GM21737 (cell line): ENCODE data around the gene FRMD8.
"Not testable (repeated sequence)": the region's sequence is repeated elsewhere in the genome, so short reads cannot be mapped to it uniquely, and the experiment has no call there.

ENCODE experiments used
- ATAC-seq: cut with Tn5 transposase; IDR thresholded peaks from one replicate; pipeline ENCODE4 v1.9.1; 2021; ENCODE audit warnings: mild to moderate bottlenecking, moderate library complexity; ENCODE audit not compliant: unreplicated experiment

FRMD8 gene

GRCh38 chr11:65413077-65413664, 26.7 kb downstream of the FRMD8 start:
- not testable (repeated sequence) for ATAC-seq

GRCh38 chr11:65414776-65415498, 28.5 kb downstream of the FRMD8 start:
- ATAC-seq = no peak

- no peak for ATAC-seq
These were observed 29.3 kb downstream of the FRMD8 start for GRCh38 chr11:65415499-65416340.

GRCh38 chr11:65416341-65416824, 29.9 kb downstream of the FRMD8 start:
- ATAC-seq = peak; percentile 31

- ATAC-seq = no peak
These were observed 30.6 kb downstream of the FRMD8 start for GRCh38 chr11:65416841-65417701.

- no peak for ATAC-seq
These were observed 31.4 kb downstream of the FRMD8 start for GRCh38 chr11:65417702-65418430.

- ATAC-seq = peak; percentile 1
These were observed 31.9 kb downstream of the FRMD8 start for GRCh38 chr11:65418431-65418680.

GRCh38 chr11:65418681-65419459, 32.4 kb downstream of the FRMD8 start:
- peak; percentile 39 for ATAC-seq

- ATAC-seq = no peak
These were observed 33.0 kb downstream of the FRMD8 start for GRCh38 chr11:65419460-65419771.

- ATAC-seq = no peak
These were observed 33.5 kb downstream of the FRMD8 start for GRCh38 chr11:65419772-65420481.

- no peak for ATAC-seq
These were observed 34.1 kb downstream of the FRMD8 start for GRCh38 chr11:65420506-65420905.

GRCh38 chr11:65420979-65421793, 34.7 kb downstream of the FRMD8 start:
- no peak for ATAC-seq

GRCh38 chr11:65421794-65422632, 35.6 kb downstream of the FRMD8 start:
- ATAC-seq = peak; percentile 25

- ATAC-seq = no peak
These were observed 36.4 kb downstream of the FRMD8 start, which contains the start of gene NEAT1 for GRCh38 chr11:65422633-65423515. NEAT1 (plus strand) TSS chr11:65422798.

- no peak for ATAC-seq
These were observed 37.2 kb downstream of the FRMD8 start for GRCh38 chr11:65423516-65424204.
